ENCODE data around the gene TMEM8B.
A peak's percentile ranks its signal among the peaks of the same experiment; 100 is the strongest.

Gene TMEM8B

GRCh38 chr9:35842020-35842745, 13.2 kb downstream of the TMEM8B start:
- no peak for DNase-seq

- no peak for DNase-seq
Observed at GRCh38 chr9:35842795-35843194, 13.8 kb downstream of the TMEM8B start.

- peak; percentile 93 for DNase-seq
Observed at GRCh38 chr9:35844628-35845270, 15.7 kb downstream of the TMEM8B start.

GRCh38 chr9:35845824-35846771, 17.1 kb downstream of the TMEM8B start:
- no peak for DNase-seq

- DNase-seq = peak; percentile 83
Observed at GRCh38 chr9:35847792-35848572, 19.0 kb downstream of the TMEM8B start.

GRCh38 chr9:35852267-35852815, 23.3 kb downstream of the TMEM8B start:
- no peak for DNase-seq

GRCh38 chr9:35852876-35853865, 24.1 kb downstream of the TMEM8B start:
- no peak for DNase-seq

- no peak for DNase-seq
Observed at GRCh38 chr9:35854091-35854762, 25.2 kb downstream of the TMEM8B start.

GRCh38 chr9:35856206-35856605, 27.2 kb downstream of the TMEM8B start:
- DNase-seq = no peak

GRCh38 chr9:35856882-35857281, 27.9 kb downstream of the TMEM8B start:
- no peak for DNase-seq

- no peak for DNase-seq
Observed at GRCh38 chr9:35858458-35858857, 29.4 kb downstream of the TMEM8B start.

- DNase-seq = peak; percentile 19
Observed at GRCh38 chr9:35859310-35859989, 30.4 kb downstream of the TMEM8B start.

GRCh38 chr9:35859990-35860339, 30.9 kb downstream of the TMEM8B start:
- DNase-seq = no peak

- DNase-seq = no peak
Observed at GRCh38 chr9:35861161-35861897, 32.3 kb downstream of the TMEM8B start.

GRCh38 chr9:35862328-35862727, 33.3 kb downstream of the TMEM8B start:
- no peak for DNase-seq

- no peak for DNase-seq
Observed at GRCh38 chr9:35863583-35863982, 34.6 kb downstream of the TMEM8B start.

- DNase-seq = no peak
Observed at GRCh38 chr9:35864695-35865255, 35.7 kb downstream of the TMEM8B start.

GRCh38 chr9:35867538-35867937, 38.5 kb downstream of the TMEM8B start:
- no peak for DNase-seq

- DNase-seq = no peak
Observed at GRCh38 chr9:35868933-35869332, 39.9 kb downstream of the TMEM8B start.
